Astrocyte (in vitro differentiated cells and primary cell): ENCODE results near the gene RALGPS1. TPM values are rescaled to one million over a fixed set of nuclear protein-coding genes. Genes with fewer than 3 reads are reported as not detected.
A peak's percentile ranks its signal among the peaks of the same experiment; 100 is the strongest.

Source experiments
- DNase-seq: peaks from one replicate; pipeline ENCODE4 v3.0.0-alpha.2; 2010; ENCODE audit warnings: low read depth
- FAIRE-seq: peaks from 2 replicates; lab custom pipeline; 2011; peaks lifted over from hg19 to GRCh38; lab: Jason Lieb, UNC
- H2AFZ ChIP-seq: 2 replicates; pipeline ENCODE4 v1.6.0; 2012; ENCODE audit warnings: low read depth, low read length, inconsistent platforms
- H3K27ac ChIP-seq: 2 replicates; pipeline ENCODE4 v1.5.1; 2011; ENCODE audit warnings: low read depth, low read length, inconsistent platforms
- H3K27me3 ChIP-seq: 2 replicates; pipeline ENCODE4 v1.6.0; 2011; ENCODE audit warnings: low read length, inconsistent platforms; ENCODE audit not compliant: insufficient read depth
- H3K36me3 ChIP-seq: 2 replicates; pipeline ENCODE4 v1.5.1; 2011; ENCODE audit warnings: low read length, inconsistent platforms; ENCODE audit not compliant: insufficient read depth
- H3K4me1 ChIP-seq: 2 replicates; pipeline ENCODE4 v1.5.1; 2011; ENCODE audit warnings: low read length, inconsistent platforms; ENCODE audit not compliant: insufficient read depth
- H3K4me2 ChIP-seq: 2 replicates; pipeline ENCODE4 v1.6.0; 2012; ENCODE audit warnings: low read length, inconsistent platforms
- H3K4me3 ChIP-seq: 2 replicates; pipeline ENCODE4 v1.5.1; 2011; ENCODE audit warnings: low read depth, mild to moderate bottlenecking, low read length, inconsistent platforms; ENCODE audit not compliant: insufficient read depth
- H3K79me2 ChIP-seq: 2 replicates; pipeline ENCODE4 v1.6.0; 2012; ENCODE audit warnings: mild to moderate bottlenecking, low read length, inconsistent platforms; ENCODE audit not compliant: insufficient read depth
- H3K9ac ChIP-seq: 2 replicates; pipeline ENCODE4 v1.6.0; 2012; ENCODE audit warnings: mild to moderate bottlenecking, low read length, inconsistent platforms
- H3K9me3 ChIP-seq: 2 replicates; pipeline ENCODE4 v1.5.1; 2012; ENCODE audit warnings: low read depth, mild to moderate bottlenecking, low read length, inconsistent platforms; ENCODE audit not compliant: insufficient read depth
- H4K20me1 ChIP-seq: 2 replicates; pipeline ENCODE4 v1.6.0; 2012; ENCODE audit warnings: low read length, inconsistent platforms; ENCODE audit not compliant: insufficient read depth
- H3K27ac Mint-ChIP-seq: one replicate; pipeline ENCODE4 v1.8.0; 2021; ENCODE audit warnings: mild to moderate bottlenecking, mixed read lengths; ENCODE audit not compliant: unreplicated experiment
- H3K27me3 Mint-ChIP-seq: one replicate; pipeline ENCODE4 v1.8.0; 2021; ENCODE audit warnings: low read depth, mixed read lengths; ENCODE audit not compliant: unreplicated experiment
- H3K36me3 Mint-ChIP-seq: one replicate; pipeline ENCODE4 v1.8.0; 2021; ENCODE audit warnings: low read depth, mixed read lengths; ENCODE audit not compliant: unreplicated experiment
- H3K4me1 Mint-ChIP-seq: one replicate; pipeline ENCODE4 v1.8.0; 2021; ENCODE audit warnings: low read depth, mixed read lengths; ENCODE audit not compliant: unreplicated experiment
- H3K4me3 Mint-ChIP-seq: one replicate; pipeline ENCODE4 v1.8.0; 2021; ENCODE audit warnings: mild to moderate bottlenecking, moderate library complexity, mixed read lengths; ENCODE audit not compliant: unreplicated experiment
- H3K9me3 Mint-ChIP-seq: one replicate; pipeline ENCODE4 v1.8.0; 2021; ENCODE audit warnings: mild to moderate bottlenecking, mixed read lengths; ENCODE audit not compliant: unreplicated experiment
- CTCF ChIP-seq: IDR thresholded peaks from 2 replicates; pipeline ENCODE4 v1.5.1; 2011; ENCODE audit warnings: low read depth, mild to moderate bottlenecking, inconsistent platforms, low read length, moderate library complexity; ENCODE audit not compliant: insufficient read depth
- EZH2 ChIP-seq: IDR thresholded peaks from 2 replicates; pipeline ENCODE4 v1.6.1; 2012; ENCODE audit warnings: mild to moderate bottlenecking, low read length, inconsistent platforms; ENCODE audit not compliant: insufficient read depth
- total RNA-seq: library from RNA; stranded (reverse); gene quantifications from 2 replicates; pipeline ENCODE4 v1.2.1, GENCODE V29; 2021

Gene RALGPS1
- total RNA-seq, 1 donor from 2014 or later, result 2.8 TPM

- Mint-ChIP-seq H3K27me3 (no peaks in the 10 kb centered on the region), H3K4me1 (peaks cover 6% of the 10 kb centered on the region), H3K4me3 (no peak overlapping the region), H3K9me3 (peaks cover 2% of the 10 kb centered on the region), H3K27ac (no peak overlapping the region), H3K36me3 (no peaks in the 10 kb centered on the region)
- H3K36me3 ChIP-seq, result no peaks in the 10 kb centered on the region
- H2AFZ ChIP-seq, result no peak overlapping the region
- no peak overlapping the region for H3K4me3 ChIP-seq
- no peak for FAIRE-seq
- no peak overlapping the region for H3K9ac ChIP-seq
- H3K9me3 ChIP-seq, result no peaks in the 10 kb centered on the region
- no peaks in the 10 kb centered on the region for H3K79me2 ChIP-seq
- H3K4me1 ChIP-seq, result peaks cover 8% of the 10 kb centered on the region
- no peak for DNase-seq
- no peaks in the 10 kb centered on the region for H3K27me3 ChIP-seq
- TF ChIP-seq EZH2 (no peak), CTCF (no peak)
- no peak overlapping the region for H3K27ac ChIP-seq
- H4K20me1 ChIP-seq, result no peaks in the 10 kb centered on the region
- H3K4me2 ChIP-seq, result no peak overlapping the region
These were observed 130.6 kb downstream of the RALGPS1 start for GRCh38 chr9:127045148-127045547.

- Histone ChIP-seq H3K9me3 (no peaks in the 10 kb centered on the region), H2AFZ (no peak overlapping the region), H3K4me3 (no peak overlapping the region), H3K36me3 (no peaks in the 10 kb centered on the region), H3K27me3 (no peaks in the 10 kb centered on the region), H3K79me2 (no peaks in the 10 kb centered on the region), H3K27ac (no peak overlapping the region), H3K4me2 (no peak overlapping the region), H4K20me1 (no peaks in the 10 kb centered on the region), H3K4me1 (peaks cover 8% of the 10 kb centered on the region), H3K9ac (no peak overlapping the region)
- no peak for DNase-seq
- no peak for FAIRE-seq
- Mint-ChIP-seq H3K4me1 (peaks cover 6% of the 10 kb centered on the region), H3K9me3 (peaks cover 2% of the 10 kb centered on the region), H3K27me3 (peaks cover 10% of the 10 kb centered on the region), H3K27ac (no peak overlapping the region), H3K36me3 (no peaks in the 10 kb centered on the region), H3K4me3 (no peak overlapping the region)
- TF ChIP-seq CTCF (no peak), EZH2 (no peak)
These were observed 133.4 kb downstream of the RALGPS1 start for GRCh38 chr9:127047971-127048370.

- FAIRE-seq (peak; percentile 95), DNase-seq (peak; percentile 86)
- H3K9ac ChIP-seq, result no peak overlapping the region
- H3K4me1 ChIP-seq, result peaks cover 8% of the 10 kb centered on the region
- no peak overlapping the region for H3K27ac Mint-ChIP-seq
- no peak overlapping the region for H3K4me3 ChIP-seq
- peak overlapping the region; percentile 2 for H3K27ac ChIP-seq
- no peak overlapping the region for H2AFZ ChIP-seq
- H3K4me1 Mint-ChIP-seq, result peaks cover 6% of the 10 kb centered on the region
- H4K20me1 ChIP-seq, result no peaks in the 10 kb centered on the region
- no peaks in the 10 kb centered on the region for H3K9me3 ChIP-seq
- H3K79me2 ChIP-seq, result no peaks in the 10 kb centered on the region
- H3K36me3 ChIP-seq, result no peaks in the 10 kb centered on the region
- TF ChIP-seq CTCF (no peak), EZH2 (no peak)
- H3K36me3 Mint-ChIP-seq, result no peaks in the 10 kb centered on the region
- H3K9me3 Mint-ChIP-seq, result peaks cover 2% of the 10 kb centered on the region
- peak overlapping the region; percentile 63 for H3K4me2 ChIP-seq
- H3K27me3 ChIP-seq, result no peaks in the 10 kb centered on the region
- H3K27me3 Mint-ChIP-seq, result peaks cover 13% of the 10 kb centered on the region
- H3K4me3 Mint-ChIP-seq, result no peak overlapping the region
These were observed 134.5 kb downstream of the RALGPS1 start for GRCh38 chr9:127049044-127049443.
